Measurements from ENCODE around the gene RBPJ.

The RBPJ gene

DNA sequence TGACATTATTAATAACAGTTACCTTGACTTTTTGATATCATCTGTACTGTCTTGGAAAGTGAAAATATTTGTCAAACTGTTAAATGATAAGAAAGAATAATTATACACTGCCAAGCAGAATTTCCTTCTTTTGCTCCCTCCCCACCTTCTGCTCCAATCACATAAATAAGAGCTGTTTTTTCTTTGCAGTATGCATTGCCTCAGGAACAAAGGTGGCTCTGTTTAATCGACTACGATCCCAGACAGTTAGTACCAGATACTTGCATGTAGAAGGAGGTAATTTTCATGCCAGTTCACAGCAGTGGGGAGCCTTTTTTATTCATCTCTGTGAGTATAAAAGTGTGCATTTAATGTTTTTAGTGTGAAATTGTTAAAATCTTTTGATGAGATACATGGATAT lies 103.3 kb downstream of the RBPJ start:
- no peak for DNase-seq

DNA sequence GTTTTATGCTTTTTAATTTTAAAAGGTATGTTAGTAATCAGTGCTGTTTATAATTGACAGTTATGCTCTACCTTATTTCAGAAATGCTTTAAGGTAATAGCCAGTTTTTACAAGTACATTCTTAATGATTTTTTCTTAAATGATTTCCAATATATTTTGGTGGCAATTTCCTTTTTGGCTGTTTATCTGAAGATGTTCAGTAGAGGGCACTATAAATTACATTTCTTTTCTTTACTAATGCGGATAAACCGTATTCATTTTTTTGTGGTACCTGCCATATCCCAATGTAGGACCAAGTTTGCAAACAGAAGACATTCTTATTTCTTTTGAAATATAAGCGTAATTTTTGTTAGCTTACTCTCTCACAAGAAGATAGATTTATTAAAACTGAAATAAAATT lies 104.0 kb downstream of the RBPJ start:
- DNase-seq: no peak

DNA sequence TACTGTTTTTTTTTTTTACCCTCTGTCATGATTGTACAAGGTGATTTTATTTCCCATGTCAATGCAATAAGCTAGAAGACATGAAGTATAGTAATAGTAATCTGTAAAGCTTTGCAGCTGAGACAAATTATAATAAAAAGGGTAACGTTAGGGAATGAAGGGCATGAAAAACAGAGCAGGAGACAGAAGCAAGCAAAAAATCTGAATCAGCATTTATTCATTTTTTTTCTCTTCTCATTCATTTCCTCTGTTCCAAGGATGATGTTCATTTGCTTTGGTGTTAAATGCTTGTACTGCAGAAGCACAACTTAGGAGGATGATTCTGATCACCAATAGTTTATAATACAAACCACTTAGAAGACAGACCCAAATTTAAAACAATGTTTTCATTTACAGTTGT lies 105.1 kb downstream of the RBPJ start:
- no peak for DNase-seq

DNA sequence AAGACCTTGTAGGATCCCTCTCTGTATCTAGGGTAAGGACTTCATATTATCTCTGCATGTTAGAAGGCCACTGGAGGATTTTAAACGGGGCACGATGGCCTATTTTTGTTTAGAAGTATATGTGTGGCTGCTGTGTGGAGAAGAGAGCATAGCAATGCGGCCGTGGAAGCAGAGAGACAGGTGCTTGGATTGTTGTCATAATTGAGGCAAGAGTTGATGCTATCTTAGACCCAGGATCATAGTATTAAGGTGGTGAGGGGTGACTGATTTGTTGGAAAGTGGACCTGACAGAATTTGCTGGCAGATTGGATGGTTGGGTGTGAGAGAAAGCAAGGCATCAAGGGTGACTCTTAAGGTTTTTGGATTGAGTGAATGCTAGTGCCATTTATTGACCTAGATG lies 106.1 kb downstream of the RBPJ start:
- no peak for DNase-seq

DNA sequence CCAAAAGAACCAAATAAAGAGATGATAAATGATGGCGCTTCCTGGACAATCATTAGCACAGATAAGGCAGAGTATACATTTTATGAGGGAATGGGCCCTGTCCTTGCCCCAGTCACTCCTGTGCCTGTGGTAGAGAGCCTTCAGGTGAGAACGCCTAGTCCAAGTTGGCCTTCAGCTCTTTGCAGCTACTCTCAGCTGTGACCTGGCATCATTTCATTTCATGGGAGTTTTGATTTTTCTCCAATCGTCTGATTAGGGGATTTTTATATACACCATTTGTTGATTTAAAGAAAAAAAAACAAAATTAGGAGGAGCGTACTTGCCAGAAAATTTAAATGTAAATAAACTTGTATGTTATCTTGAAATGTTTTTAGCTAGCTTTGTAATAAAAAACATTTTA lies 109.1 kb downstream of the RBPJ start:
- no peak for DNase-seq

DNA sequence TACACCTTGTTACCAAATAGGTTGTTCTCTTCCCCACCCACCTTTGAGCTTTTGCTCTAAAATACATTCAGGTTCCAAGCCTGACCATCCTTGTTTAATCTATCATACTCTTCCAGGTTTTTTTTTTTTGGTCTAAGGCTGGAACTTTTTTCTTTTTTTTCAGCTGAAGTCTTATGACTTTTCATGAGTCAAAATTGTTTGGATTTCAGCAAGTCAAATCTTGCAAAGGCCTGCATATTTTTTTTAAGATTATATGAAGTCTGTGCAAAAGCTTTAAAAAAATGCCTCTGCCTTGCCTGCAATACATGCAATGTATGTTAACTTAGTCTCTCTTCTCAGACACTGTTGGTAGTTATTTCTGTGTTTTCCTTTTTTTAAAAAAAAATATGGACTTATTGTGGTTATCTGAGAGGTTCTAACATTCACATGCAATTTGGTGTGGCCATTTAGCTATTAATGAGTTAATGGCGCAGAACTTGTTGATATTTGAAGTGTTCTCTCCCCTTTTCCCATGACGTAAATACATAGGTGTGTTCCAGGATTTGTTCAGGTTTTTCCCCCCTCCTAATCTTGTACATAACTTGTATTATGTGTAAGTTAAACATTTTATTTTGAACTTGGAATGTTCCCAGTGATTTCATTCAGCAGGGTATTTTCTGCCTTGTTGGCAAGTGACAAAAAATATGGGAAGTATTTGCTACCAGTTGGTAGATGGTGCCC lies 110.8 kb downstream of the RBPJ start:
- DNase-seq: no peak

DNA sequence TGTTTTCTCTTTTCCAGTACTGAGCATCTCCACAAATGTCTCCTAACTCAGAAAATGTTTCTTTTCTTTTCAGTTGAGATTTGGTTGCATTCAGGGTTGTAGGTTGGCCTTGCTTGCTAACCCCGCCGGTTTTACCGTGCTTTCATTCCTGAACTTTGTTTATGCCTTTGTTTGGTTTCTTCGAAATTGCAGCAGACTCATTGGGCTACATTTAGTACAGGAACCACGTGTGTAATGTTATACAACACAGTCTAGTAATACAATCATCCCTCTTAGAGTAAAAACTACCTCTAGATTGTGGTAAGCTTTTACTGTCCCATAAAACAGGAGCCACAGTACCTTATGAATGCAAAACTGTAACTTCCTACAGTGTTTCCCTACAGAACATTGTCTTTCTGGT lies 111.6 kb downstream of the RBPJ start:
- no peak for DNase-seq

DNA sequence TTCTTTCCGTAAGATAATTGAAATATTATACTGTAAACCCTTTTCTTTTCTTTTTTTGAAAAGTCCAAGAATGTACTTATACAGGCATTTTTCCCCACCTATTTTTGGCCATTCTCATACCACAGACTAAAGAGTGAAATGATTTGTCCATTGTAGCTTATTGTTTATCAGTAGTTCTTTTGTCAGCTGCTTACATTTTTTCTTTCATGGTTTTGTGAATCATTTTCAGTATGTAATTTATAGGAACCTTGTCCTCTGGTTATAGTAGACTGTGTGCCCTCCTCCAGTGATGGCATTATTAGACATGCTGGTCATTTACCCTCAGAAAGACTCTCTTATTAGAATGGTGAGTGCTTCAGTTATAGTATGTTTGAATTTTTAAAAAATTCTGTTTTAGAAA lies 112.7 kb downstream of the RBPJ start:
- DNase-seq: no peak

DNA sequence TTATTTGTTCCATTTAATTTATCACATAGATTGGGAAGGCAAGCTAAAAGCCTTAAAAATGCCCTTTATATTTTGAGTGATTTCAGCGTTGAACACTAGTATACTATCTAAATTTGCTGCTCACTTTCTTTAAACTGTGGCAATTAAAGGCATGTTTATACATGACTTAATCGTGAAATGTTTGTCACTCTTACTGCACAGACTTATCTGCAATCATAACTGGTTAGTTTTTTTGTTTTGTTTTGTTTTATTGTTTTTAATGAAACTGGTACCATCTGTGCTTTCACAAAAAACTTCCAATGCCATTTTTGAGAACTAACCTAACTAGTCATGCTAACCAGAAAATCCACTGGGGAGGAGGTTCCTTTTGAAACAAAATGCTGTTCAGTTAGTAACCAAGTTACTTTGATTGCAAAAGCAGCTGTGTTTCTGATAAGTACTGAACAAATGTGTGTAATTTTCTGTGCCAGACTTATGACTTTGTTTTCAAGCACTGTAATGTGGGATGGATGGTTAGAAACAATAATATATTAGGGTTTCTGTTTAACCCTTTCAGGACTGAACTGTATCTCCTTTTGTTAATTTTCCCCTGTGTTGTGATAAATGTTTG lies 113.3 kb downstream of the RBPJ start:
- no peak for DNase-seq

DNA sequence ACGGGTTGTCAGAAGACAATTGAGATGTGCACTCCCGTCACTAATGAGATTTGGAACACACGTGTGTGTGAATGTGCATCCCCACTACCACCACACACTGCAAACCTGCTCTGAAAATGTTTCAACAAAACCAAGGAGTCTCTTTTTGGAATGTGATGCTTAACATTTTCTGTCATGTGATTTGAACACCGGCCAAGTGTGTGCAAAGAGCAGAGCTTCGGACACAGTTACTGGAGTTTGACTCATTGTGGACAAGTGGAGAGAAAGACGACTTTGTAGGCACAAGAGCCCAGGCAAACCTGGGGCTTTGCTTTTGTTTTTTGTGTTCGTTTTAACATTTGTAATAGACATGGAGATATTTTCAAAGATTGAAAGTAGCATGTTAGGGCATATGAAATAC lies 120.3 kb downstream of the RBPJ start:
- DNase-seq: no peak

DNA sequence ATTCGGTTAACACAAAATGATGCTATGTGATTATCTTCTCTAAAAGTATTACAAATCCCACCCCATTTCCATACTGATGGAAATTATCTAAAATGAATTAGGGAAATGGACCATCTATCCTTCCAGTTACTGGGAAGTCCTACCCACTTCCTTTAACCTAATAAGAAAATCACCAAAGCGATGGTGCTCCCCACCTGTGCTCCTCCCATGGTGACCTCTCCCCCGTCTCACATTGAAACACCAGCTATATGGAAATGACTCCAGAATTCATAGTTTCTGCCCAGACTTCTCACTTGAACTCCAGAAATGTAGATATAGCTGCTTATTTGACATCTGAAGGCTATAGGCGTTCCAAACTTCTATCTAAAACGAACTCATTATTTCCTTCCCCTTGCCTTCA lies 121.0 kb downstream of the RBPJ start:
- DNase-seq: no peak

DNA sequence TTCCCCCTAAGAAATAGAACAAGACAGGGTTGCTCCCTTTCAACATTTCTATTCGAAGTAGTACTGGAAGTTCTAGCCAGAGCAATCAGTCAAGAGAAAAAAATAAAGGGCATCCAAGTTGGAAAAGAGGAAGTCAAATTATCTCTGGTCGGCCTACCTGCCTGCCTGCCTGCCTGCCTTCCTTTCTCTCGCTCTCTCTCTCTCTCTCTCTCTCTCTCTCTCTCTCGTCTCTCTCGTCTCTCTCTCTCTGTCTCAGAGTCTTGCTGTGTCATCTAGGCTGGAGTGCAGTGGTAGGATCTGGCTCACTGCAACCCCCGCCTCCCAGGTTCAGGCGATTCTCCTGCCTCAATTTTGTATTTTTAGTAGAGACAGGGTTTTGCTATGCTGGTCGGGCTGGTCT lies 126.6 kb downstream of the RBPJ start:
- DNase-seq: no peak

DNA sequence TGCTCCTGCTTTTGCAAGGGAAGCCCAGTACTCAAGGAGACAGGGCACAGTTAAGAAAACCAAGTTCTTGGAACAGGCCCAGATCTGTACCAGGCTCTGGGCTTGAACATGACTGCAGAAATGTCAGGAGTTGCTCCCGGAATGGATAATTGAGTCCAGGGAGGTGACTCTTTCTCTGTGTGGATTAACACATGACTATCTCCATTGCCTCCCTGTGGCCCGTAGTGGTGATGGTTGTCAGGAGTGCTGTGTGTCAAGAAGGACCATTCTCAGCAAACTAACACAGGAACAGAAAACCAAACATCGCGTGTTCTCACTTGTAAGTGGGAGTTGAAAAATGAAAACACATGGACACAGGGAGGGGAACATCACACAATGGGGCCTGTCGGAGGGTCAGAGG lies 129.6 kb downstream of the RBPJ start:
- no peak for DNase-seq

DNA sequence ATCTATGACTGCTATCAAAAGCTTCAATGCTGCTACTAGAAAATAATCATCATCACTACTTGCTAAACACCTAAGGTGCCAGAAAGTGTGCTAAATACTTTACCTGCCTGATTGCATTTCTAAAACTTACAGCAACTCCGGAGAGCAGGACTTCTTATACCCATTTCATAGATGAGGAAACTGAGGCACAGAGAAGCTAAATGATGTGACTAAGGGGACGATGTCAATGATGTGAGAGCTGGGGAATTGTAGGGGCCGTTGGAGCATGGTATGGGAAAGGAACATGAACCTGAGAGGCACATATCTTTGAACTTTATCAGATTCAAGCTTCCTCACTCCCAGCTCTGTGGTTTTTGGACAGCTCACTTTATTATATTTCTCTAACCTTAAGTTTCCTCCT lies 130.8 kb downstream of the RBPJ start:
- DNase-seq: no peak

DNA sequence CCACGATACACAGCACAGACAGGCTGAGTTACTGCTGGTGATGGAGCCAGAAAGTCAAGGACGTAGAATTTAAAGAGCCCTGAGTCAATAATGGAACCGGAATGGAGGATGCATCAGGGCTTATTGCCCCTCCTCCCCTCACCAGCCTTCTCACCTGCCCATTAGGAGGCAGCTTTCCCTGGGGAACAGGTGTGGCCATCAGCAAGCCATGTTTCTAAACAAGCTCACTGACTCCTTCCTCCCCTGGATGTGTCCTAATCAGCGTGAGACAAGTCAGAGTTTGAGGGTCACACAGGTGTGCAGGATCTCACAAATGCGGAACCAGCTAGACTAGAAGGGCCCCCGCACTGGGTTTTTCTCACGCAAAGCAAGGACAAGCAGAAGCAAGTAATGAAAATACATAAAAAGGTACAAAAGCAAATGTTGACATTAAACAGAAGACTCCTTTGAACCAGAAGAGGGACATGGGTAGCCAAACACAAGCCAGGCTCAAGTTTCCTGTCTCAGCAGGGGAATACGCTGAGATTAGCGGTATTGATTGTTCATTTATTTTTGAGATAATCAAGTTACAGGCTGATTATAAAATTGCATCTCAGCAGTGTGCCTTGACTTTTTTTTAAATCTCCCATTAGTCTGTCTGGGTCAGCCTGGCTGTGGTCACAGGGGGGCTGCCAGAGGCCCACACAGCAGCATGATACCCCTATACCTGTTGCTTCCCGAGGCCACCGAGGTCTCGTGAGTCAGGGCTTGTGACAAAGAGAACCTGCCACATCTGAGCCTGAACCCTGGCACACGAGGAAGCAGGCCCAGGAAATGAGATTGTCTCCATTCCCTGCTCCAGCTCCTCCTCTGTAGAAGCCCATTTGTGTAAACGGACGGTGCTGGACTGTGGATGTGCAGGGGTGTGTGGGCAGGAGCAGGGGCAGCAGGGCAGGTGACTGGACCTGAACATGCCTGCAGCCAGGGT lies 132.0 kb downstream of the RBPJ start:
- DNase-seq: no peak

DNA sequence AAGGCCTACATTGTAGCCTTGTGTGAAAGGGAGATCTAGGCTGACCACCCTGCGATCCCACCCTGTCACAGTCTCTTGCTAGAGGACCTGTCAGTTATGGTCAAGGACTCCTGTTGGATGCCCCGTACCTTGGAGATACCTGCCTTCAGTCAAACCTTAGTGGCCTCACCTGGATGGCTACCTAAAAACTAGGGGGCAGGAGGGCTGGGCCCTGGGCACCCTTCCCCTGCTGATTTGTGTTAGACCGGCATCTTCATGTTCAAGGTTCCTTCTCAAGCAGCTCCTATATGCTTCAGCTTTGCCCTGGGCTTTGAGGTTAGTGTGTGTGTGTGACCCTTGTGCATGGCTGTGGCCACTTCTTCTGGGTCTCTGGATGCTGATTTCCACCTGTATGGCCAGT lies 134.1 kb downstream of the RBPJ start:
- no peak for DNase-seq

DNA sequence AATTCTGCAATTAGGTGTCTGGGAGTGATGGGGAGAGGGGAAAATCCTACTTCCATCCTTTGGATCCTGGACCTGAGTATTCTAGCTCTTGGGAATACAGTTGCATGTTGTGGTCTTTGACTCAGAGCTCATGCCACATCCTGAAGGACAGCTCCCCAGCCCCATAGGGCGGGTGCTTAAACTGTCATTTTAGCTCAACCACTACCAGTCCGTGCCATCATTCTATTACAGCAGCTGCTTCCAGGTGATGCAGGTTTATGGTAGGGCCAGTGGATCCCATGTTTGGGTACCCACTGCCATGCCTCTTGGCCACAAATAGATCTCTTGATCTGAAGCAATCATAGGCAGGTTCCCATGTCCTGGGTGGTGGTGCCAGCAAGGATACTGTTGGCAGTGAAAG lies 134.8 kb downstream of the RBPJ start:
- DNase-seq: no peak

DNA sequence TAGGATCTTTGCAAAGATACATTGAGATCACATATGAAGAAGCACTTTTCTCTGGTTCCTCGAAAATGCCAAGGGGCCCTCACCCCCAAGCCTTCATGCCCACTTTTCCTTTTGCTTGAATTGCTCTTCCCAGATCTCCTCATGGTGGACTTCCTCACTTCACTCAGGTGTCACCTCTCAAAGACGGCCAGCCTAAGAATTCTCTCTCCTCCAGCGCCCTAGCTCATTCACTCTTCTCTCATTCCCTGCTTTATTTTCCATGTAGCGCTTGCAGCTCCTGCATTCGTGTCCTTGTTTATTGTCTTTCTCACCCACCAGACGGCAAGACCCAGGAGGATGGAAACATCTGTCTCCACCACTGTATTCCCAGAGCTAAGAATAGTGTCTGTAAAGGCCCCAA lies 136.6 kb downstream of the RBPJ start:
- DNase-seq: no peak

DNA sequence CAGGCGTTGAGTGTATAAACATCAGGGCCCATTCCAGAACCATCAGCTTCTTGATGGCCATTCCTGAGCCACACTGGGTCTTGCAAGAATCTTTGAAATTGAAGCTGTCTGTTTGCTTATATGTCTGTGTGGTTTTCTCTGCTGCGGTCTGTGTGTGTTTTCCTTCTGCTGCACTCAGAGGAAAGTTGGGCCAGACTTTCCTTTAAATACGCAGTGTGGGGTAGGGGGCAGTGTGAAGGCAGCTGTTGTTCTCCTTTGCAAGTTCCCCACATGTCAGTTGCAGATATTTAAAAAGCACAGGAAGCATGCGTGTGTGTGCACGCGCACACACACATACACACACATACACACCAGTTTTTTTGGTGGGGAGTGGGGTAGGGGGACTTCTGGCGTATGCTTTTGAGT lies 137.3 kb downstream of the RBPJ start:
- no peak for DNase-seq

DNA sequence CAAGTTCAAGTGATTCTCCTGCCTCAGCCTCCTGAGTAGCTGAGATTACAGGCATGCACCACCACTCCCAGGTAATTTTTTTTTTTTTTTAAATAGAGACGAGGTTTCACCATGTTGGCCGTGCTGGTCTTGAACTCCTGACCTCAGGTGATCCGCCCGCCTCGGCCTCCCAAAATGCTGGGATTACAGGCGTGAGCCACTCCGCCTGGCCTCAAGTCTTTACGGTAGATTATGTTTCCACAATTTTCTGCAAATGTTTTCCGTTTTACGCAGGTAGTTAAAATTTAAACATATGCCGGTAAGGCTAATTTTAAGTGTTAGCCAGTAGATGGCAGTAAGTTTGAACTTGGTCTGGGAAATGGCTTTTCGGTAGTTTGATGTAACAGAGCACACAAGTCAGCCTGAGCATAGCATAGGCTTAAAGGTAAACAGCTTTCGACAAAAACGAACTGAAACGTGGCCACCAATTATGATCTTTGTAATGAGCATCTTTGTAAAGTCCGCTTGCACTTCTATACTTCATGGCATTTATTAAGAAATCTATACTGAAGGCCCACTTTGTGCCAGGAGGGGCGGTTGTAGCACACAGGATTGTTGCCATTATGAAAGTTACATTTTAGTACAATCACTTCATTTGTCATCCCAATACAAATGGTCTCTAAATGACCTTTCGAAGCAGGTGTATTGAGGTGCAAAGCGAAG lies 138.4 kb downstream of the RBPJ start:
- no peak for DNase-seq

DNA sequence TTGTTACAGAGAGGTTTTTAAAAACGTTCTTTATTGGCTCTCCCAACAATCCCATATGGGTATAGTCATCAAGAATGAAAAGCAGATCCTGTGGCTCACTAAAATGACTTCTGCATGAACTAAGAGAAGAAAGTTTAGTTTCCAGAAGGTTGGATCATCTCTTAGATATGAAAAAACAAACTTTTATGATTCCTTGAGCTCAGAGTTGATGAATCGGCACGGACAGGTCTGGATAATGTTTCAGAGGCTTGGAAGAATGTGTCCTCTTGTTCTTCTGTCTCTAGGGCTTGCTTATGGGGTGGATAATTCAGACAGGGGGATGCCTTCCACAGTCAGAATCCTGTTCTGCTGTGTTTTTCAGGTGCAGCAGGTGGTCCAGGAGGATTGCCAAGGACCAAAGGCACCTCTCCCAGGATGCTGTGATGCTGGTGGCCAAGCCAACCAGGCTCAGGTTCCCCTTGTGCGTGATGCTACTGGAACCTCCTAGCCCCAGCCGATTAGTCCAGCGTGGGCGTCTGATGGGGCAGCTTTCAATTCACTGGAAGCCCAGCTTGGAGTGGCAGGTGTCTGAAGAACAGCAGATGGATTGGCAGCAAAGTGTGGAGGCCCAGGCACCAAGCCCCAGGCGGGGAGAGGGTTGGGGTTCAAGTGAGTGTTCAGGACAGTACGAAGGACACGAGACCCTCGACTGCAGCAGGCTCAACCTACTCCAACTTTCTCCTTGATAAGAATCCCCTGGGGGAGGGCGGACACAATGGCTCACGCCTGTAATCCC lies 139.1 kb downstream of the RBPJ start:
- no peak for DNase-seq

DNA sequence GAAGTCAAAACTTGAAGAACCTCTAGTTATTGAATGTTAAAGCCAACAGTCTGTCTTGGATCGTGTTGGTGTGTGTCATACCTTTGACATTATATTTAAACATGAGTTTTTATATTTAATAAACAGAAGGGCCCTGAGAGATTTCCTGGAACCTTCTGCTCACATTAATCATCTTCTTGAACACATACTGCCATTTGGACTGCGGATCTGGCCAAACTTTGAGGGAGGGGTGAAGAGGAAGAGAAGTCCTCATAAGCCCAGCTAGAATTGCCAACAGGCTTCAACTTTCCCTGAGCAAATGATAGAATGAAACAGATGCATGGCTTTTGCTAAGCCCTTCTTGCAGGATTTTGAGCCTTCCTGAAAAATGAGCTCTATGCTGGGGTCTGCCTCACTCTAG lies 142.1 kb downstream of the RBPJ start:
- DNase-seq: no peak

DNA sequence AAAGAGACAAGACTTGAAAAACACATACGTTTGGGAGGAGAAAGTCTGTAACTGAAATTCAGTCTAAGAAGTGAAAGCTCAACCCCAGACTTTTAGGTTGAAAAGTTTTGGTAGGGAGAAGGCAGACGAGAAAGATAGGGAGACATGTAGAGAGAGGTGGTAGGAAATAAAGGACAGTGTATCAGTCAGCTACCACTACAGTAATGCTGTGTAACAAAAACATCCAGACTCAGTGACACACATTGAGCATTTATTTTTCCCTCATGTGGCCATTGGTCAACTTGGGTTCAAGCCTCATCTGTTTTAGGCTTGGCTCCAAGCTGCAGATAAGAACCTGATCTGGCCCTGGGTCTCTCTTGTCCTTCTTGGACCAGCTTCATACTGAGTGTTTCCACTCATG lies 142.6 kb downstream of the RBPJ start:
- DNase-seq: no peak
